Glomerular endothelial cell (primary cell): ENCODE measurements around the gene NMT2. TPM values are rescaled to one million over a fixed set of nuclear protein-coding genes. Genes with fewer than 3 reads are reported as not detected.

Experiments
- DNase-seq: peaks from one replicate; pipeline ENCODE4 v3.0.0-alpha.2; 2011; ENCODE audit warnings: low read depth, low spot score; ENCODE audit errors: extremely low read depth
- total RNA-seq: library from RNA; depleted of rRNA; stranded (reverse); fragments of >200 nt; gene quantifications from 2 replicates; pipeline ENCODE4 v1.2.3, GENCODE V29; 2015

NMT2 gene
- total RNA-seq, 1 donor from 2014 or later, result 133 TPM

DNA sequence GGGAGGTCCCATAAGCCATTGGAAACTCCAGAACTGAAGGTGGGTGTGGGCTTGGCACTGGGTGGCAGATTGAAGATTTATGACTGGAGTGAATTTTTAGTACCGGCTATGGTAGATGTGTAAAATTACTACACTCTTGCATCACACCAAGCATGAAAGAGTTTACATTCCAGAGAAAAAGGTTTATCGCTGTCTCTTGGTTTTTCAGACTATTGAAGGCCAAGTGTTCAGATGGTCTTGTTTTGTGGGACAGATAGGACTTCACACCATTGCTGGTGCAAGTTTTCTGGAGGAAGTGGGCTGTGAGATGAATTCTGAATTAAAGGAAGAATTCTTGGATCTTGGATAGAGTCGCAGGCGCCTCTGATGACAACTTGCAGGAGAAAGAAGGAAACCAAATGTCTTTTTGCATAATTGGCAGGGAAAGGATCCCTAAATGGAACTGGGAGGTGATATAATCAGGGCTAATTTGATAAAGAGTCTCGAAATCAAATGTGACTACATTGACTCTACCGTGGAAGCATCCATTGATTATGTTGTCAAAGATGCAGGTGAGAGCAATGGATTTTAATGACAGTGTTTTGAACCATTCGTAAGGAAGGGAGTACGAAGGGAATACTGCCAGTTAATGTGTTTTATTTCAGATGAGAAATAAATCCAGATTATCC is 14.2 kb upstream of the NMT2 start:
- no peak for DNase-seq

GRCh38 chr10:15181576-15182156 is 13.2 kb upstream of the NMT2 start:
- no peak for DNase-seq

DNA sequence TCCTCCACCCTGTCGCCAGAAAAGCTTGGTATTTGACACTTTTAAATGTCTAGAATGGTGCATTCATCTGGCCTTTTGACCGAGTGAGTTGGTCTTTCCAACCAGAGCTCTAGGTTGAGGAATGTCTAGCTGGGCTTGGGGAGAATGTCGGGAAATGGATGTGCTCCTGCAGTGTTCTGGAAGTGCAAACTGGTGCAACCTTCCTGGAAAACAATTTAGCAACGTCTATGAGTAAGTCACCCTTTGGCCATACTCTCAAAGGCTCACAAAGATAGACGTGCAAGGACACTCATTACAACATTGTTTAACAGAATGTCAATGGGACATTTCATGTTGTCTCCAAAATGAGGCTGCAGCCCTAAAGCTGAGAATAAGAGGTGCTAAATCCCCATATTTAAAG is 12.2 kb upstream of the NMT2 start:
- no peak for DNase-seq

- DNase-seq, result no peak
Observed at GRCh38 chr10:15176269-15176668, 7.8 kb upstream of the NMT2 start.

GRCh38 chr10:15175587-15175986 is 7.1 kb upstream of the NMT2 start:
- DNase-seq, result no peak

DNA sequence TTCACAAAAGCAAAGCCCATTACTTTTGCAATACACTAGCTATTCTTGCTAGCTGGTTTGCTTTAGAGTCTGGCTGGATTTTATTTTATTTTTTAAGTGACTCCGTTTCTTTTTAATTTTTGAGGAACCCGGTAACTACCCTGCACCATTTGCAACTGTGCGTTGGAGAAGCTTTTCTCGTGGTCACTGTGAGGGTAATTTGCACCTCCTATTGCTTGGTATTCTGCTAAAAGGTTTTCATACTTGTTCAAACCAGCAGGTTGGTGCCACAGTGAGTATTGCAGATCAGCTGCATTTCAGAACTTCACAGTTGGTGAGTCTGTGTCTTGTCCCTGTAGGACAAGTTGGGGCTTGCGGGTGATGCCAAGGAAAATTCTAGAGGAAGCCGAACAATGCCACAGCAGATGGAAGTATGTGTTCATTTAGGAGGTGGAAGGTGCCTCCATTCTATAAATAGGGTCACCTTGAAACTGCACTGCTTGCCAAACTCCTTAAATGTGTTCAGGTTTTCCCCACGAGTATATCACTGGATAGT is 3.9 kb upstream of the NMT2 start:
- no peak for DNase-seq

DNA sequence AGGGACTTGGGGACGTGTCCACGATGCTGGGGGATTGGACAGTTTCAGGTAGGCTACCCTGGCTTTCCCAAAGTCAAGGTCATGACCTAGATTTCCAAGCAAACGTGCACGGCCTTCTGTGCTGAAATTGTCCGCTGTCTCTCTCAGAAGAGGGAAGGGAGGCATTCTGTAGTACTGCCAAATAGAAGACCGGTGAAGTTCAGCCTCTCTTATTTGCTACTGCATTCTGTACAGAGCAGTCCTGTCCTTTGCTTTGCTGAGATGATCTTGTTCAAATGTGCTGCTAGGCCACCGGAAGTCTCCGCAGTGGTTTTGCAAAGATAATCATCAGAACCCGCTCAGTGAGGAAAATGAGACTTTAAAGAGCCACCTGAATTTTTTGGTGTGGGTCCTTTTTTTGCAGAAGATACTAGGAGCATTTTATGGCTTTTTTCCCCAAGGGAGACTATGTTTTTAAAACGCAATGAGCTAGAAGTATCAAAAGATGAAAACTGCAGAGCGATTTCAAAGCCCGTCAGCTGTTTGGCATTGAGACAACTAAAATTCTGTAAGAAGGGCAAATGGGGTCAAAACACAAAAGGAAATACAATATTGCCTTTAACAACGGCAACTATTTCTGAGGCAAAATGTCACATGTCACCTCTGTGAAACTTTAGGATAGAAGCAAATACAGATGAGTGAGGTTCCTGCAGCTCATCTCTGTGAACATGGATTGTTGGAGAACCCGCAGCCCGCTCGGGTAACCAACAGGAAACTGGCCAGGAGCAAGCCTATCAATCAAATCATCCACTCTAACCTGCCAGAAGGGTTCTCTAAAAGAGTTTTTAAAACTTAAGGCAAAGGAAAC is 1.3 kb upstream of the NMT2 start:
- no peak for DNase-seq

DNA sequence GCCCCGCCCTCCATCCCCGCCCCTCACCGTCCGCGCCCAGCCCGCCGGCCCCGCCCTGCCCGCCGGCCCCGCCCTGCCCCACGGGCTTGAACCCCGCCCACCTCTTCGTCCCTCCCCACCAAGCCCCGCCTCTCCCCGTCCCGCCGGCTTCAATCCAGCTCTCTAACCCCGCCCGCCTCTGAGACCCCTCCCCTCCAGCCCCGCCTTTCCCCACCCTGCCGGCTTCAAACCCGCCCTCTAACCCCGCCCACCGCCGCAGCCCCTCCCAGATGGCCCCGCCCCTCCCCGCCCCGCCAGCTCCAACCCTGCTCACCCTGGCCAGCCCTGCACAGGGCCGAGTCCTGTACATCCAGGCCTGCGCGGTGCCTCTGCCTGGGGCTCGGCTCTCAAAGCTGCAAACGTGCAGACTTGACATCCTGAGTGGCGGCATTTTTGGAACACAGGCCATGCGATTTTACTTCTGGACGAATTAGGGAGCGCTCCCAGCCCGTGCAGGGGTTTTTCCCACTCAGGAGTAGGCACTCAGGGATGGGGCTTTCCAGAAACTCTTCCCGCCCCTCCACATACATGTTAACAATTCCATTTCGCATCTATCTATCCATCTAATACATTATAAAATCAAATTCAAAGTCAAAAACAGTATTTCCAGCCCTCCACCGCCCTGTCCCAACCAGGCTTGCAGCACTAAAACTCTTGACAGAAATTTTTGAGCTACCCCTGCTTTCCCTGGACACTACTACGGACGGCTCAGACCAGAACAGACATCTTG is 477 bp upstream of the NMT2 start:
- DNase-seq, result no peak

DNA sequence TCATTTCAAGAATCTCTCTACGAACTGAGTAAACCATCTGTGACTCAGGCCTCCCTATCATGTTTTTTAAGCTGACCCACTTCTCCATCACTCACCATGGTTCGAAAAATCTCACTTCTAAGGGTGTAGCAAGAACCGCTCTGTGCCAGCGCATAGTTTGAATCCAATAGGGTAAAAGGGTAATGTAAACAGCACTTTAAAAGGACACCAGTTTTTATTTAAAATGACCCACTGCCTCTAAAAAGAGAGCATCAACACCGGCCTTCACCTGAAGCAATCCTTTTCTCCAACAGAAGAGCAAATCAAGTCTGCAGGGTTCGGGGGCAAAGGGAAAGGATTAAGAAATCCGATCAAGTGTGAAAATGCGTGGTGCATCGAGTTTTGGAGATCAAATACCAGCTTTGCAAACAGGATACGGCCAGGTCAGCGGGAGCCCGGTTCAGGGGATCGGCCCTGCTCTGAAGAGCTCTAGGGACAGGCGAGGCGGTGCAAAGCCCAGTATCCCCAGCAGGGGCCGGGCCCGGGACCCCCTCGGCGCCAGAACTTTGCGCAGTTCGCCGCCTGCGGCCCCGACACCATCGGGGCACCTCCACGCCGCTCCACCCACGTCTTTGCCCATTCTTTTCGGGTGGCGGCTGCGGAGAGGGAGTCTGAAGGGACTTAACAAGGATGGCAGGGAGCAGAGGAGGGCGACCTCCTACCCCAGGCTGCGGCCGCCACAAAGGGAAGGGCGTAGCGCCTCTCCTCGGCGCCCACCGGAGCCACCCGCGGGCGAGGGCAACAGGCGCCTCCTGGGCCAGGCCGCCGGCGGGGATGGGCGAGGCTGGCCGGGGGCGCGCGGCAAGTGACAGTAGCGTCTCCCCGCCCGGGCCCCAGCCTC is 842 bp downstream of the NMT2 start:
- DNase-seq, result no peak

DNA sequence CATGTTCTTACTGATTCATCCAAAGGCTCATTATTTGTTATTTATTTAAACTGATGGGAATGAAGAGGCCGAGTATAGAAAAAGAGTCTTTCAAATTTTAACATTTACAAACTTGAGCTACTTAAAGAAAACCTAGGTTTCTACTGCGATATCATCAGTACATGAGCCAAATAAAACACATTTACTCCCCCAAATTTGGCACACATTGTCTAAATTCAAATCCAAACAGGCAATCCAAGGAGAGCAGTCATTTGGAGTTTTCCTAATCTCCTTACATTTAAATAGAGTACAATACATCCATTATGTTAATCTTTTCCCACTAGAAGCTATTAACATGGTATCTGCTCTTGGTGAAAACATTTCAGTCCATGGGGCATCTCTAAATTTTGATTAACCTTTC is 2.2 kb downstream of the NMT2 start:
- DNase-seq, result no peak

DNA sequence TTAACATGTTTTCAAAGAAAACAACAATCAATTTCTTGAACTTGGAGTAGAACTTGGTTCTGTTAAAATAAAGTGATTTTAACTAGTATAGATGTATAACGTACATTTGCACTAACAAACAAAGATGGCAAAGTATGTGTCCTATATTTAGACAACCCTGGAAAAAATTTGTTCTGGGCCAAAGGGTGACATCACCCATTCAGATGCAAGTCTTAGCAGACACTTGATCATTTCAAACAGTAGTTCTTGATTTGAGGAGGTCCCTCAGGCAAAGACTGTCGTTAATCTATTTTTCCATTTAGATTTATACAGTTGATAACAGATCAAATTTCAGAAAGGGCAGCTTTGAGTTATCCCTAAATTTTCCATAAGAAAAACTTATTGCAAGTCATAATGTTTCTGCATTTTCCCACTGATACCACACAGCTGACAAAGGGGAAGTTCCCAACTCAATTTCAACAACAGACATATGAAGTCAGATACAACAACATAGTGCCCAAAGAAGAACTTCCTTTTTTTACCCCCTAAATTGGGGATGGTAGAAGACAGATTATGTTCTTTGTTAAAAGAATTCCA is 5.2 kb downstream of the NMT2 start:
- no peak for DNase-seq

DNA sequence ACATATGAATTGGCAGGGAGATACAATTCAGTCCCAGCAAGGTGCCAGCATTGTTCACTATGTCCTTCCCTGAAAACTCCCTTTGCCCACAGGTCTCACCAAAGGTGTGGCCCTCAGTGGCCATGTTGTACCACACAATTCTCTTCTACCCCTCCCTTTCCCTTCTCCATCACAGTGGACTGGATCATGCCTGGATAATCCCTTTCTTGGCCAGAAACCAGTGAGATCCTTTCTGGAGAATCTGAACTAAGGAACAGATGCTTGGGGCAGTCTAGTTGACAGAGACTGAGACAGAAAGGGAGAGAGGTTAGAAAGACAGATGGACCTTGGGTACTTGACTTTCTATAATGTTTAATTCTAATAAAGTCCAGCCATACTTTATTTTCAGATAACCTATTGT is 9.5 kb downstream of the NMT2 start:
- no peak for DNase-seq

DNA sequence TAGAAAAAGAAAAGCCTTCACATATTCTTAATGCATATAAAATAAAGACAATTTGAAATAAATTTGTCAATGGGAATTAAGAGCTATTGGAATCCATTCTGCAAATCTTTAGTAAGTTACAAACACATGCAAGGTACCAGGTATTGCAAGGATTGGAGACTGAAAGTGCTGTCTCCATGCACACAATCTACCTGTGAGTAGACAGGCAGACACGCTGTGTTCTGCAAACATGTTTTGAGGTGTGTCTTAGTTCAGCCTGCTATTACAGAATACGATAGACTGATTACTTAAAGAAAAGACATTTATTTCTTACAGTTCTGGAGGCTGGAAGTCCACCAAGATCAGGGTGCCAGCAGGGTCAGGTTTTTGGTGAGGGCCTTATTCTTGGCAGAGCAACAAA is 10.0 kb downstream of the NMT2 start:
- no peak for DNase-seq

DNA sequence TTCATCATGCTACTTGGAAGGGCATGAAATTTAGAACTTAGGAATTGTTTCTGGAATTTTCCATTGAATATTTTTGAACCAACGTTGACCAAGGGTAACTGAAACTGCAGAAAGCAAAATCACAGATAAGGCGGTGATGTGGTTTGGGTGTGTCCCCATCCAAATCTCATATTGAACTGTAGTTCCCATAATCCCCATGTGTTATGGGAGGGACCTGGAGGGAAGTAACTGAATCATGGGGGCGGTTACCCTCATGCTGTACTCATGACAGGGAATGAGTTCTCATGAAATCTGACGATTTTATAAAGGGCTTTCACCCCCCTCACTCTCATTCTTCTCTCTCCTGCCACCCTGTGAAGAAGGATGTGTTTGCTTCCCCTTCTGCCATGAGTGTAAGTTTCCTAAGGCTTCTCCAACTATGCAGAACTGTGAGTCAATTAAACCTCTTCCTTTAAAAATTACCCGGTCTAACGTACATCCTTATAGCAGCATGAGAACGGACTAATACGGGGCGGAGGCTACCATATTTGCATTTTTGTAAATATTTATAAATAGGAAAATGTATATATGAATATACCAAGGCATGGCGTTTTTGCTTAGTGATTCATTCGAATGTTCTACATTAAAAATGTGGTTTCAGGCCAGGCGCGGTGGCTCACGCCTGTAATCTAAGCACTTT is 12.4 kb downstream of the NMT2 start:
- DNase-seq, result no peak

- no peak for DNase-seq
Observed at GRCh38 chr10:15152556-15152955, 15.9 kb downstream of the NMT2 start.

DNA sequence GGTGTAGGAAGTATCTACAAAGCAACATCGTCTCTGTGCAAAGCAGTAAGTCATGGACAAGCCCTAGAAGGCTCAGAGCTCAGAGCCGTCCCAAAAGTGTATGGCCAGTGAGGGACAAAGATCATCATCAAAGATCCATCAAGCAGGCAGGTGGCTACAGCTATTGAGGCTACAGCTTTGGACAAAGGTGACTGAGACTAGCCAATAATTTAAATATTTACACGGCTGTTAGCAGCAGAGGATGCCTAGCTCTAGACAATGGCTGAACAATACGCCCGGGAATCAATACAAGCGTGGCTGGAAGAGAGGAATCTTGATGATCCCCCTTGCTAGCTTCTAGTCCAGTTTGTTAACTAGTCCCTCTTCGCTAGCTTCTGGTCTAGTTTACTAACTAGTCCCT is 17.9 kb downstream of the NMT2 start:
- DNase-seq, result no peak

GRCh38 chr10:15149042-15149771 is 19.3 kb downstream of the NMT2 start:
- no peak for DNase-seq

DNA sequence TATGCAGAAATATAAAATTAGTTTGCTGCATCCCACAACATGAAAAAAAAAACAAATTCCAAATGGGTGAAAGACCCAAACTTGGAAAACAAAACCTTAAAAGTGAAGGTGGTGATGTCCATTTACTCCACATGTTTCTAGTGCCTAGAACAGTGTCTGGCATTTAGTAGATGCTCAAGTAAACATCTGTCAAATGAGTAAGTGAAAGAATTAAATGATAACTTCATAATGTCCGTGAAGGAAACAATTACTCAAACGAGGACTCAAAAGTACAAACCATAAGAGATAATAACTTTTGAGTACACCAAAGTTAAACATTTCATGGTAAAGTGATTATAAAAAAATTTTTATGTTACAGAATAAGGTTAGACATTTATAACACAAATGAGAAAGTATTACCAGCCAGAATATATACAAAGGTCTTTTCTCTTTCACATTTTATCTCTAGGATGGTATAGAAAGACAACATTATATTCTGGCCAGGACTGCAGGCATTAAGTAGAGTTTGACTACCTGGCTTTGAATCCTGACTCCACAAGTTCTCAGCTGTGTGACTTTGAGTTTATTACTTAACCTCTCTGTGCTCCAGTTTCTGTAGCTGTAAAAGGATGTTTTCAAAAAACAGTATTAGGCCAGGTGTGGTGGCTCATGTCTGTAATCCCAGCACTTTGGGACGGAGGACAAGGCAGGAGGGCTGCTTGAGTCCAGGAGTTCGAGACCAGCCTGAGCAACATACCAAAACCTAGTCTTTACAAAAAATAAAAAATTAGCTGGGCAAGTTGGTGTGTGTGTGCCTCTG is 20.7 kb downstream of the NMT2 start:
- no peak for DNase-seq
